Hematopoietic multipotent progenitor cell treated with erythropoietin and hydrocortisone succinate and interleukin-3 and kit ligand, for 4 days (in vitro differentiated cells): ENCODE results near the gene RASAL3.

Source experiments
- DNase-seq: peaks from one replicate; pipeline ENCODE4 v3.0.0-alpha.2; 2015

RASAL3 gene

GRCh38 chr19:15471639-15472101 lies 7.3 kb upstream of the RASAL3 start:
- DNase-seq: no peak

- DNase-seq: peak; percentile 72
Measured at GRCh38 chr19:15469513-15470297, 5.4 kb upstream of the RASAL3 start.

- peak; percentile 27 for DNase-seq
Measured at GRCh38 chr19:15468675-15469512, 4.5 kb upstream of the RASAL3 start.

GRCh38 chr19:15467734-15468214 lies 3.4 kb upstream of the RASAL3 start:
- no peak for DNase-seq

- DNase-seq: peak; percentile 87
Measured at GRCh38 chr19:15466851-15467733, 2.7 kb upstream of the RASAL3 start.

- DNase-seq: peak; percentile 89
Measured at GRCh38 chr19:15463861-15464371, 428 bp downstream of the RASAL3 start.

- no peak for DNase-seq
Measured at GRCh38 chr19:15461694-15462093, 2.6 kb downstream of the RASAL3 start.

- no peak for DNase-seq
Measured at GRCh38 chr19:15457701-15458484, 6.5 kb downstream of the RASAL3 start.

GRCh38 chr19:15456871-15457700 lies 7.3 kb downstream of the RASAL3 start:
- peak; percentile 29 for DNase-seq

GRCh38 chr19:15456441-15456840 lies 7.9 kb downstream of the RASAL3 start:
- DNase-seq: no peak

GRCh38 chr19:15455996-15456395 lies 8.3 kb downstream of the RASAL3 start:
- DNase-seq: no peak

GRCh38 chr19:15453906-15454860 lies 10.2 kb downstream of the RASAL3 start:
- DNase-seq: no peak

GRCh38 chr19:15453091-15453578 lies 11.2 kb downstream of the RASAL3 start:
- DNase-seq: no peak

- peak; percentile 84 for DNase-seq
Measured at GRCh38 chr19:15452111-15453047, 12.0 kb downstream of the RASAL3 start.

GRCh38 chr19:15450528-15450890 lies 13.8 kb downstream of the RASAL3 start:
- no peak for DNase-seq

GRCh38 chr19:15449620-15450527 lies 14.5 kb downstream of the RASAL3 start, which contains the start of gene WIZ:
WIZ (minus strand) TSS chr19:15449956; CDS start chr19:15448307, 1,649 bp downstream.
- DNase-seq: peak; percentile 87
